GM13977 (cell line): ENCODE data around the gene FSCB.
"Not testable (repeated sequence)": the region's sequence is repeated elsewhere in the genome, so short reads cannot be mapped to it uniquely, and the experiment has no call there.

Experiments used
- DNase-seq: peaks from one replicate; pipeline ENCODE4 v3.0.0; 2012; ENCODE audit warnings: low spot score
- CTCF ChIP-seq: IDR thresholded peaks from 2 replicates; pipeline ENCODE4 v1.5.1; 2012; ENCODE audit warnings: mild to moderate bottlenecking, control low read depth; ENCODE audit not compliant: insufficient read depth; ENCODE audit errors: extremely low read depth, missing control alignments
- in situ Hi-C: fragments of 300-500 bp; cut with MboI; formaldehyde crosslinking; loops from one replicate; pipeline ENCODE4 v1.12.0; 2022; ENCODE audit warnings: low sequenced_read_pairs, low pct_unique_long_range_greater_than_20kb, mixed read lengths, inconsistent platforms; ENCODE audit not compliant: unreplicated experiment

The FSCB gene

GRCh38 chr14:44507183-44507582, at the start of gene FSCB:
Gene FSCB, minus strand, starts transcription at chr14:44507283. Its CDS starts 296 bp downstream, at chr14:44506987.
- in situ Hi-C loops = no loop called here
- TF ChIP-seq CTCF = no peak
- DNase-seq = no peak

GRCh38 chr14:44531658-44532057, 24.6 kb upstream of the FSCB start:
- in situ Hi-C loops = no loop called here
- no peak for TF ChIP-seq CTCF
- DNase-seq = no peak

- in situ Hi-C loops = no loop called here
- TF ChIP-seq CTCF = no peak
- DNase-seq = no peak
These were observed 23.4 kb upstream of the FSCB start for GRCh38 chr14:44530475-44530874.

DNA sequence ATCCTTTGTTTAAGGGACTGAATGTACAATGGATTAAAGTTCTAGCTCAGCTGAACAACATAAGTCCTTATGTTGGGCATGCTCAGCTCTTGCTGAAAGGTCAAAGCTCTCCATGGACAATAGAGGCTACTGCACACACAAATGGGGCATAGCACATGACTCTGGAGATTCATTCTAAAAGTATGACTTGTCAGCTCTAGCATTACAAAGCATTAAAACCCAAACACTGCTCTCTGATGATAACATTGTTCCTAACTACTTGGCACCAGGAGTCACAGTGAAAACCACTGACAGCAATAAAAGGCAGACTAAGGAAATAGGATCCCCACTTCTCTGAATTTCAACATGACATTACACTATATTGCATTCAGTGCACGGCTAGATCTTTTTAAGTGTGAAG, 21.9 kb upstream of the FSCB start:
- no peak for DNase-seq
- no peak for TF ChIP-seq CTCF
- in situ Hi-C loops = no loop called here

GRCh38 chr14:44528180-44528579, 21.1 kb upstream of the FSCB start:
- in situ Hi-C loops = no loop called here
- no peak for DNase-seq
- no peak for TF ChIP-seq CTCF

GRCh38 chr14:44525237-44525636, 18.2 kb upstream of the FSCB start:
- in situ Hi-C loops = no loop called here
- DNase-seq = no peak
- TF ChIP-seq CTCF = no peak

DNA sequence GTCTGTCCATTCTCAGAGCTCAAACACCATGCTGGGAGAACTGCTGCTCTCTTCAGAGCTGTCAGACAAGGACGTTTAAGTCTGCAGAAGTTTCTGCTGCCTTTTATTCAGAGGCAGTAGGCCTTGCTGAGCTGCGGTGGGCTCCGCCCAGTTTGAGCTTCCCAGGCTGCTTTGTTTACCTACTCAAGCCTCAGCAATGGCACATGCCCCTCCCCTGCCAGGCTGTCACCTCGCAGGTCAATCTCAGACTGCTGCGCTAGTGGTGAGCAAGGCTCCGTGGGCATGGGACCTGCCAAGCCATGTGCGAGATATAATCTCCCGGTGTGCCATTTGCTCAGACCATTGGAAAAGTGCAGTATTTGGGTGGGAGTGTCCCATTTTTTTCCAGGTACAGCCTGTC, 8.6 kb upstream of the FSCB start:
- DNase-seq, in situ Hi-C loops: not testable (repeated sequence)
